ENCODE results near the gene PGBD5. TPM values are rescaled to one million over a fixed set of nuclear protein-coding genes. Genes with fewer than 3 reads are reported as not detected.

The PGBD5 gene
- total RNA-seq, 5 donors from 2014 or later (not counting 1 experiment from before 2014, with no cell fraction given), result 0.03 to 0.09 (median 0.09) TPM; not detected in 2

- no peak for ATAC-seq (replicated peaks in 1 of 4)
- Mint-ChIP-seq H3K4me3 (no peak overlapping the region), H3K36me3 (no peaks in the 10 kb centered on the region), H3K9me3 (no peaks in the 10 kb centered on the region), H3K4me1 (no peaks in the 10 kb centered on the region), H3K27me3 (peaks cover 17 to 20% of the 10 kb centered on the region in 2 donors), H3K27ac (no peak overlapping the region)
- no peak overlapping the region for H3K27ac ChIP-seq (ENCODE audit: low read length)
- no peak overlapping the region for H3K4me3 ChIP-seq (ENCODE audit: control insufficient read depth in 1 of 2, extremely low read depth in 1 of 2, low read length in 1 of 2)
- H3K36me3 ChIP-seq (ENCODE audit: control insufficient read depth in 2 of 2, extremely low read depth in 1 of 2, insufficient read depth in 1 of 2, low read length in 1 of 2), result no peaks in the 10 kb centered on the region
- H3K27me3 ChIP-seq (replicated peaks in 1 of 2; ENCODE audit: control insufficient read depth in 2 of 2, extremely low read depth in 1 of 2, insufficient read depth in 2 of 2, low read length in 1 of 2), result peaks cover 0 to 15% of the 10 kb centered on the region in 2 experiments
- ChIA-PET CTCF (no interaction called here), POLR2A (no interaction called here)
- H3K9me3 ChIP-seq, result no peaks in the 10 kb centered on the region
- 77% methylated on average over 6 of the region's 9 CpGs for WGBS (ENCODE audit: insufficient coverage)
- H3K4me1 ChIP-seq (ENCODE audit: control insufficient read depth in 1 of 2, extremely low read depth in 1 of 2, insufficient read depth in 2 of 2, low read length in 2 of 2), result no peaks in the 10 kb centered on the region
- DNase-seq, result no peak
These were observed 77.6 kb downstream of the PGBD5 start for GRCh38 chr1:230348386-230349019.

- Histone ChIP-seq H3K27ac (ENCODE audit: low read length) (no peak overlapping the region), H3K36me3 (ENCODE audit: control insufficient read depth in 2 of 2, extremely low read depth in 1 of 2, insufficient read depth in 1 of 2, low read length in 1 of 2) (no peaks in the 10 kb centered on the region), H3K9me3 (no peaks in the 10 kb centered on the region), H3K4me3 (ENCODE audit: control insufficient read depth in 1 of 2, extremely low read depth in 1 of 2, low read length in 1 of 2) (no peak overlapping the region), H3K4me1 (ENCODE audit: control insufficient read depth in 1 of 2, extremely low read depth in 1 of 2, insufficient read depth in 2 of 2, low read length in 2 of 2) (no peaks in the 10 kb centered on the region), H3K27me3 (replicated peaks in 1 of 2; ENCODE audit: control insufficient read depth in 2 of 2, extremely low read depth in 1 of 2, insufficient read depth in 2 of 2, low read length in 1 of 2) (peaks cover 0 to 15% of the 10 kb centered on the region in 2 experiments)
- WGBS (ENCODE audit: insufficient coverage), result 92% methylated on average over 5 of the region's 7 CpGs
- Mint-ChIP-seq H3K9me3 (no peaks in the 10 kb centered on the region), H3K4me1 (no peaks in the 10 kb centered on the region), H3K27me3 (peaks cover 20 to 22% of the 10 kb centered on the region in 2 donors), H3K27ac (no peak overlapping the region), H3K4me3 (no peak overlapping the region), H3K36me3 (no peaks in the 10 kb centered on the region)
- no peak for ATAC-seq (replicated peaks in 1 of 4)
- POLR2A ChIA-PET, result no interaction called here
- CTCF ChIA-PET, result no interaction called here
- no peak for DNase-seq
These were observed 78.2 kb downstream of the PGBD5 start for GRCh38 chr1:230347896-230348295.

DNA sequence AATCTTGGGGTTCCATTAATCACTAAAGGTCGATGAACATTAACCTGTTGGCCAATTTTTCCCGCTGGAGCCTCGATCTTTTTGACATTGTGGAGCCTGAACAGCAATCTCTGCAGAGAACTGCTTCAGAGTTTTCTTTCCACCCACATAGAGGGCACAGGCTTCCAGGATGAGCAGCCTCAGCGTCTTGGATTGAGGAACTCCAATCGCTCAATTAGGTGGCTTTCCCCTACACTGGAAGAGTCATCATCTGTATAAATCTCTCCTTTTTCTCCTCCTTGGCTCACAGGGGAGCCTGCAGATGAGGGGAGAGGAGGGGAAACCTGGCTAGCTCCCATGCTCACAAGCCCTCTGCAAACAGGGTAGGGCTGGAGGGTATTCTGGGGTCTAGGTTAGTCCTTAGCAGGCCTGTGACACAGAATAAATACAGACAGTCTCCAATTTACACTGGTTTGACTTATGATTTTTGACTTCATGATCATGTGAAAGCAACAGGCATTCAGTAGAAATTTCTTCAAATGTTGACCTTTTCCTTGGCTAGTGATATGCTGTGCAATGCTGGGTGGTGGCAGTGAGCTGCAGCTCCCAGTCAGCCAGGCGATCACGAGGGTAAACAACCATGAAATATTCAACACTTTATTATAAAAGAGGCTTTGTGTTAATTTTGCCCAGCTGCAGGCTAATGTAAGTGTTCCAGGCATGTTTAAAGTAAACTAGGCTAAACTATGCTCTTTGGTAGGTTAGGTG is 80.8 kb downstream of the PGBD5 start:
- 70% methylated on average over 3 of the region's 7 CpGs for WGBS (ENCODE audit: insufficient coverage)
- no peaks in the 10 kb centered on the region for H3K4me1 ChIP-seq (ENCODE audit: control insufficient read depth in 1 of 2, extremely low read depth in 1 of 2, insufficient read depth in 2 of 2, low read length in 2 of 2)
- H3K27ac Mint-ChIP-seq, result no peak overlapping the region
- H3K4me3 Mint-ChIP-seq, result no peak overlapping the region
- DNase-seq (no peak), ATAC-seq (replicated peaks in 1 of 4) (no peak)
- no peaks in the 10 kb centered on the region for H3K9me3 Mint-ChIP-seq
- no peak overlapping the region for H3K4me3 ChIP-seq (ENCODE audit: control insufficient read depth in 1 of 2, extremely low read depth in 1 of 2, low read length in 1 of 2)
- no peaks in the 10 kb centered on the region for H3K36me3 Mint-ChIP-seq
- peaks cover 0 to 9% of the 10 kb centered on the region in 2 experiments for H3K27me3 ChIP-seq (replicated peaks in 1 of 2; ENCODE audit: control insufficient read depth in 2 of 2, extremely low read depth in 1 of 2, insufficient read depth in 2 of 2, low read length in 1 of 2)
- no peaks in the 10 kb centered on the region for H3K36me3 ChIP-seq (ENCODE audit: control insufficient read depth in 2 of 2, extremely low read depth in 1 of 2, insufficient read depth in 1 of 2, low read length in 1 of 2)
- no peaks in the 10 kb centered on the region for H3K4me1 Mint-ChIP-seq
- H3K27ac ChIP-seq (ENCODE audit: low read length), result no peak overlapping the region
- ChIA-PET CTCF (no interaction called here), POLR2A (no interaction called here)
- H3K27me3 Mint-ChIP-seq, result peaks cover 20 to 22% of the 10 kb centered on the region in 2 donors
- no peaks in the 10 kb centered on the region for H3K9me3 ChIP-seq

- no peak overlapping the region for H3K4me3 Mint-ChIP-seq
- Histone ChIP-seq H3K36me3 (ENCODE audit: control insufficient read depth in 2 of 2, extremely low read depth in 1 of 2, insufficient read depth in 1 of 2, low read length in 1 of 2) (no peaks in the 10 kb centered on the region), H3K27me3 (replicated peaks in 1 of 2; ENCODE audit: control insufficient read depth in 2 of 2, extremely low read depth in 1 of 2, insufficient read depth in 2 of 2, low read length in 1 of 2) (no peaks in the 10 kb centered on the region), H3K4me1 (ENCODE audit: control insufficient read depth in 1 of 2, extremely low read depth in 1 of 2, insufficient read depth in 2 of 2, low read length in 2 of 2) (no peaks in the 10 kb centered on the region), H3K9me3 (no peaks in the 10 kb centered on the region), H3K27ac (ENCODE audit: low read length) (no peak overlapping the region), H3K4me3 (ENCODE audit: control insufficient read depth in 1 of 2, extremely low read depth in 1 of 2, low read length in 1 of 2) (no peak overlapping the region)
- ChIA-PET POLR2A (no interaction called here), CTCF (no interaction called here)
- WGBS (ENCODE audit: insufficient coverage), result no CpG with 5 or more reads among the region's 2 CpGs
- ATAC-seq (replicated peaks in 1 of 4) (no peak), DNase-seq (no peak)
- H3K27me3 Mint-ChIP-seq, result peaks cover 14 to 16% of the 10 kb centered on the region in 2 donors
- no peaks in the 10 kb centered on the region for H3K9me3 Mint-ChIP-seq
- no peaks in the 10 kb centered on the region for H3K4me1 Mint-ChIP-seq
- H3K27ac Mint-ChIP-seq, result no peak overlapping the region
- H3K36me3 Mint-ChIP-seq, result no peaks in the 10 kb centered on the region
These were observed 83.4 kb downstream of the PGBD5 start for GRCh38 chr1:230342699-230343098.

- H3K27ac Mint-ChIP-seq, result no peak overlapping the region
- Histone ChIP-seq H3K36me3 (ENCODE audit: control insufficient read depth in 2 of 2, extremely low read depth in 1 of 2, insufficient read depth in 1 of 2, low read length in 1 of 2) (no peaks in the 10 kb centered on the region), H3K4me1 (ENCODE audit: control insufficient read depth in 1 of 2, extremely low read depth in 1 of 2, insufficient read depth in 2 of 2, low read length in 2 of 2) (no peaks in the 10 kb centered on the region), H3K4me3 (ENCODE audit: control insufficient read depth in 1 of 2, extremely low read depth in 1 of 2, low read length in 1 of 2) (no peak overlapping the region), H3K27ac (ENCODE audit: low read length) (no peak overlapping the region), H3K27me3 (replicated peaks in 1 of 2; ENCODE audit: control insufficient read depth in 2 of 2, extremely low read depth in 1 of 2, insufficient read depth in 2 of 2, low read length in 1 of 2) (peaks cover 0 to 4% of the 10 kb centered on the region in 2 experiments), H3K9me3 (no peaks in the 10 kb centered on the region)
- WGBS (ENCODE audit: insufficient coverage), result 34% methylated on average over 3 of the region's 3 CpGs
- no peaks in the 10 kb centered on the region for H3K4me1 Mint-ChIP-seq
- H3K9me3 Mint-ChIP-seq, result no peaks in the 10 kb centered on the region
- H3K27me3 Mint-ChIP-seq, result peaks cover 15 to 19% of the 10 kb centered on the region in 2 donors
- POLR2A ChIA-PET, result no interaction called here
- DNase-seq (no peak), ATAC-seq (replicated peaks in 1 of 4) (no peak)
- H3K4me3 Mint-ChIP-seq, result no peak overlapping the region
- CTCF ChIA-PET, result no interaction called here
- no peaks in the 10 kb centered on the region for H3K36me3 Mint-ChIP-seq
These were observed 84.1 kb downstream of the PGBD5 start for GRCh38 chr1:230342019-230342418.

DNA sequence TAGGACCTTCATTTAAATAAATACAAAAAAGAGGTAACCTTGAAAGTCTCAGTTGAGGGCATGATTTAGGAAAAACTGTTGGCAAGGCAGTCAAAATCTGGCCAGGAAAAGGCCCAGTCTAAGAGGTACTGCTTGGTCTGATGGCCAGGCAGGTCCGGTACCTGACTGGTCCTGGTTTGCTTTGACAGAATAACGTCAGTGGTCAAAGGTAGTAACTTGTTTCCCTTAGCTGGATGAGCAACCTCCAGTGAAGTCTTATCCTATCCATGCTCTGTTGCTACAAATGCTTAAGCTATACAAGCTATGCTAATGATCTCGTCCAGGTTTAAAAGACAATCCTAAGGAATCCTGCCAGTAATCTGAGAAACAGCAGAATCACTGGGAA is 85.0 kb downstream of the PGBD5 start:
- no peak for ATAC-seq (replicated peaks in 1 of 4)
- POLR2A ChIA-PET, result no interaction called here
- no peak overlapping the region for H3K27ac ChIP-seq (ENCODE audit: low read length)
- Mint-ChIP-seq H3K4me1 (no peaks in the 10 kb centered on the region), H3K4me3 (no peak overlapping the region), H3K27ac (no peak overlapping the region), H3K9me3 (no peaks in the 10 kb centered on the region), H3K36me3 (no peaks in the 10 kb centered on the region), H3K27me3 (peaks cover 17 to 18% of the 10 kb centered on the region in 2 donors)
- CTCF ChIA-PET, result interaction anchor here in 1 of 2 donors (0.9 kb wide), 1 partner anchor 36 kb away, joined by 3 read pairs; no protein-coding TSS in a partner anchor
- H3K4me1 ChIP-seq (ENCODE audit: control insufficient read depth in 1 of 2, extremely low read depth in 1 of 2, insufficient read depth in 2 of 2, low read length in 2 of 2), result no peaks in the 10 kb centered on the region
- H3K36me3 ChIP-seq (ENCODE audit: control insufficient read depth in 2 of 2, extremely low read depth in 1 of 2, insufficient read depth in 1 of 2, low read length in 1 of 2), result no peaks in the 10 kb centered on the region
- H3K4me3 ChIP-seq (ENCODE audit: control insufficient read depth in 1 of 2, extremely low read depth in 1 of 2, low read length in 1 of 2), result no peak overlapping the region
- DNase-seq, result no peak
- peaks cover 0 to 12% of the 10 kb centered on the region in 2 experiments for H3K27me3 ChIP-seq (replicated peaks in 1 of 2; ENCODE audit: control insufficient read depth in 2 of 2, extremely low read depth in 1 of 2, insufficient read depth in 2 of 2, low read length in 1 of 2)
- H3K9me3 ChIP-seq, result no peaks in the 10 kb centered on the region
- 46% methylated on average over 3 of the region's 3 CpGs for WGBS (ENCODE audit: insufficient coverage)

All from T-cell (primary cell).